ENCODE measurements around the gene VWA8.

- TF ChIP-seq CTCF (IDR thresholded peaks at IDR 0.05; ENCODE audit: control extremely low read depth in 1 of 3, insufficient read depth in 1 of 3, low read depth in 1 of 3, low read length in 3 of 3) (no peak), CREB1 (IDR thresholded peaks at IDR 0.05) (no peak), BCL11A (IDR thresholded peaks at IDR 0.05; ENCODE audit: low read depth in 2 of 2, low read length in 2 of 2) (no peak)
Observed at GRCh38 chr13:41809962-41810361, 150.9 kb downstream of the VWA8 start.
